MM.1S (cell line): Measurements from ENCODE around the gene TMEM106C.

ENCODE experiments used
- EZH2phosphoT487 ChIP-seq: fragments of 300-600 bp; sonication (generic); IDR thresholded peaks from 2 replicates; pipeline ENCODE4 v1.6.1; 2018; ENCODE audit warnings: antibody characterized with exemption, low read length
- TF ChIP-seq, protein P1 (sequence below): fragments of 300-600 bp; sonication (generic); IDR thresholded peaks from 2 replicates; pipeline ENCODE4 v1.5.1; 2016; ENCODE audit warnings: antibody characterized with exemption, low read length, mixed read lengths

- TF ChIP-seq EZH2phosphoT487, result no peak
- TF ChIP-seq, protein P1, sequence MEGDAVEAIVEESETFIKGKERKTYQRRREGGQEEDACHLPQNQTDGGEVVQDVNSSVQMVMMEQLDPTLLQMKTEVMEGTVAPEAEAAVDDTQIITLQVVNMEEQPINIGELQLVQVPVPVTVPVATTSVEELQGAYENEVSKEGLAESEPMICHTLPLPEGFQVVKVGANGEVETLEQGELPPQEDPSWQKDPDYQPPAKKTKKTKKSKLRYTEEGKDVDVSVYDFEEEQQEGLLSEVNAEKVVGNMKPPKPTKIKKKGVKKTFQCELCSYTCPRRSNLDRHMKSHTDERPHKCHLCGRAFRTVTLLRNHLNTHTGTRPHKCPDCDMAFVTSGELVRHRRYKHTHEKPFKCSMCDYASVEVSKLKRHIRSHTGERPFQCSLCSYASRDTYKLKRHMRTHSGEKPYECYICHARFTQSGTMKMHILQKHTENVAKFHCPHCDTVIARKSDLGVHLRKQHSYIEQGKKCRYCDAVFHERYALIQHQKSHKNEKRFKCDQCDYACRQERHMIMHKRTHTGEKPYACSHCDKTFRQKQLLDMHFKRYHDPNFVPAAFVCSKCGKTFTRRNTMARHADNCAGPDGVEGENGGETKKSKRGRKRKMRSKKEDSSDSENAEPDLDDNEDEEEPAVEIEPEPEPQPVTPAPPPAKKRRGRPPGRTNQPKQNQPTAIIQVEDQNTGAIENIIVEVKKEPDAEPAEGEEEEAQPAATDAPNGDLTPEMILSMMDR, result no peak
Observed at GRCh38 chr12:47927346-47927745, 36.0 kb upstream of the TMEM106C start.
